Stimulated activated naive CD8-positive, alpha-beta T cell treated with anti-CD3 and anti-CD28 coated beads, Interleukin-15, Interleukin-2, amounts not matched to agents 100 U/mL and 50 U/mL, for 24 hours (primary cell): ENCODE measurements around the gene C2orf49.

Experiments
- ATAC-seq: fragments of 150-1000 bp; cut with Tn5 transposase; one replicate; pipeline ENCODE4 v1.10.0; 2021
- DNase-seq: peaks from one replicate; pipeline ENCODE4 v3.0.0; 2021

The C2orf49 gene

DNA sequence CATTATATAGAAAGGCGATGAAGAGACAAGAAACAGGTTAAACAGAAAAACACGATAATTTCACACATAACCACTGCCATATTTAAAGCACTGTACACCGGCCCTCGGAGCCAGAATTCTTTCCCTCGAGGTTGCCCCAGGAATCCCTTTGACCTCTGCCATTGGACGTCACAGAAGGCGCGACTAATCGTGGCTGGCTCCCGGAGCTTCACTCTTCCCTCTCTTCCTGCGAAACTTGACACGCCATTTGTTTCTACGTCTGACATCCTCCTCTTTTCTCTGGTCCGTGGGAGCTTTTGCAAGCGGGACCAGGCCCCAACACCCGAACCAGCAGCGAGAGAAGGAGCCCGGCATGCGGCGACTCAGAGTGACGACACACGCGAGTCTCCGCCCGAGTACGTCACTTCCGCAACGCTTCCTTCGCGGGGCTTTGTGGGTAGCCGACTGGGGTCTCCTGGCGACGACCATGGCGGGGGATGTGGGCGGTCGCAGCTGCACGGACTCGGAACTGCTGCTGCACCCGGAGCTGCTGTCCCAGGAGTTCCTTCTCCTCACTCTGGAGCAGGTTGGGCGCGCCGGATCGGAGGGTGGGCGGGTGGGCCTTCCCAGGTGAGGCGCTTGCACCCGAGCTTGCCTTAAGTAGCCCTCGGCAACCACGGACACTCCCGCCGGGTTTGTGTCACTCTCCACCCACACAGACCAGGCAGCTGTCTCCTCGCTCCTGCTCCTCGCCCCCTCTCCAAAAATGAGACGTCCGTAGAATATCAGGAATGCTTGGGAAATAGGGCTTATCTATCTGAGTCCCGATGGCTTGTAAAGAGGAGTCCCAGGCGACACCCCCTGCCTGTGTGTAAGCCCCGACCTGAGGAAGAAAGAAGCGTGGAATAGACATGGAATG is at the start of gene C2orf49:
Gene C2orf49, plus strand, starts transcription at position 419 of the 898 bp plus-strand sequence. Its CDS starts 48 bp downstream, at position 467.
- peak; percentile 91 for DNase-seq
- ATAC-seq: peak; percentile 91

- ATAC-seq: no peak
- peak; percentile 44 for DNase-seq
Observed at GRCh38 chr2:105287692-105288091, 49.6 kb upstream of the C2orf49 start.

GRCh38 chr2:105288133-105288532 is 49.2 kb upstream of the C2orf49 start:
- DNase-seq: no peak

DNA sequence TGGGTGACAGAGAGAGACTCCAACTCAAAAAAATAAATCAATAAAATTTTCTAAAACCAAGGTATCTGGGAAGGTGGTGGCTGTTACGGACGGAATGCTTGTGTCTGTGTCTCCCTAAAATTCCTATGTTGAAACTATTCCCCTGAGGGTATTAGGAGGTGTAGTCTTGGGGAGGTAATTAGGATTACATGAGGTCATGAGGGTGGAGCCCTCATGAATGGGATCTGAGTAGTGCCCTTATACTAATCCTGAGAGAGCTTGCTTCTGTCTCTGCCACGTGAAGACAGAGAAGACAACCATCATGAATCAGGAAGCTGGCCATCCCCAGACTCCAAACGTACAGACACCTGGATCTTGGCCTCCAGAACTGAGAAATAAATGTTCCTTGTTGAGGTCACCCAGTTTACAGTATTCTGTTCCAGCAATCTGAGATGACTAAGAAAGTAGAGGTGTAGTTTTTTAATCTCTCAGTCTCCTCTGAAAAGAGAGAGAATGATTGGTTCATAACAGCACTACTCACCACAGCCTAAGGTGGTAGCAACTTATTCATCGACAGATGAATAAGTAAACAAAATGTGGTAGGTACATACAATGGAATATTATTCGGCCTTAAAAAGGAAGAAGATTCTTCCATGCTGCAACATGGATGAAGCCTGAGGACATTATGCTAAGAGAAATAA is 46.2 kb upstream of the C2orf49 start:
- ATAC-seq (no peak), DNase-seq (no peak)

More at GRCh38 chr2:105288133-105288532, 49.2 kb upstream of the C2orf49 start:
- ATAC-seq: no peak

DNA sequence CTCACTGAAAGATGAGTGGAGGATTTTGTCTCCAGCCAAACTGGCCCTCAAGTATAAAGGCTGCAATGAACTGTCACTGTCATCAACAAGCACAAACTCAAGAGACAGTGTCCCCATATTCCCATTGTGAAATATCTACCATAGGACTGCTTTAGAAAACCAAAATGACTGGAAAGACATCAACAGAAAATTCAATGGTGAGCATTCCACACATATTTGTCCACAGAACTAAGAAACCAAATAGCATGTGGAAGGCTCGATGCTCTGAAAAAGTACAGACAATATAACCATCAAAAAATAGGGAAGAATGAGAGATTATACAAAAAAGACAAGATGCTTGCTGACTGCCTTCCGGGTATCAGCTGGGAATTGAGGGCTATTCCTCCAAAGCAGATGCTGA is 45.4 kb upstream of the C2orf49 start:
- no peak for ATAC-seq
- DNase-seq: no peak

DNA sequence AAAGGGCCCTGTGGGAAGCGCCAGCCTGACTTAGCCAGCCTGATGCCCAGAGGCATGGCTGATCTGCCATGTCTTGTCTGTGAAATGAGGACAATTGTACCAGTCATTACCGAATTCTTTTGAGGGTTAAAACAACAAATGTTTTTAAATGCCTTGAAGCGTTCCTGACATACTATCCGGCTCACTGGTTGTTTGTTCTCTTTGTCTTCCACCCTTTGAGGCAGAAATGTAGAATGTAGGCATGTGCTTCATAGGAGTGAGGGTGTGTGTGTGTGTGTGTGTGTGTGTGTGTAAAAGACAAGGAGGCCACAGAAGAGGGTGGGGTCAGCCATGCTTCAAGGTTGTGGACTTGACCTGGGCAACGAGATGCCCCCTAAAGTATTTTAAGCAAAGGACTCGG is 43.3 kb upstream of the C2orf49 start:
- ATAC-seq: no peak

GRCh38 chr2:105294844-105295481 is 42.4 kb upstream of the C2orf49 start:
- peak; percentile 20 for DNase-seq
- ATAC-seq: no peak

More for the DNA sequence above, 43.3 kb upstream of the C2orf49 start:
- no peak for DNase-seq

DNA sequence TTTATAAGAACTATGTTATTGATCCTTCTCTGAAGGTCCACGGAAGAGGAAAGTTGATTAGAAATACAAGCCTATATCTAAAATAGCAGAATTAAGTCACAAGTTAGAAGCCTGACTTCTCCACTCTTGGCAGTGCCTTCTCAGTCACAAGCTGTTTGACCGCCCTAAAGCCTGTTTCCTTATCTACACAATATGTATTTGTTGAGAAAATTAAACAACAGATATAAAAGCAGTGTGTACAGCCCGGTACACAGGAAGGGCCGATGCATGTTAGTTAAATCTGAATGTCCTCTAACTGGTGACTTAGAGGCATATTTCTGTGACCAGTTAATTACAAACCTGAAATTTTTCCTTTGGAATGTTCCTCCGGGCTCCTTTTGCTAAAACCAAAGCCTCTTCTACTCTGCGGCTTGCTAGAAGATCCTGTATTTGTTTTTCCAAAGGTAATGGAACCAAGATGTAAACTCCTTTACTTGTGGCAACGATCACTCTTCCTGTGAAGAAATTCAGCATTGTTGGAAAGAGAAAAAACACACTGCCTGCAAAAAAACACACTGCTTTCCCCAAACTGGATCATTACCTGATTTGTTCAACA is 41.2 kb upstream of the C2orf49 start:
- DNase-seq (no peak), ATAC-seq (no peak)

- DNase-seq: no peak
- ATAC-seq: no peak
Observed at GRCh38 chr2:105297216-105297615, 40.1 kb upstream of the C2orf49 start.

DNA sequence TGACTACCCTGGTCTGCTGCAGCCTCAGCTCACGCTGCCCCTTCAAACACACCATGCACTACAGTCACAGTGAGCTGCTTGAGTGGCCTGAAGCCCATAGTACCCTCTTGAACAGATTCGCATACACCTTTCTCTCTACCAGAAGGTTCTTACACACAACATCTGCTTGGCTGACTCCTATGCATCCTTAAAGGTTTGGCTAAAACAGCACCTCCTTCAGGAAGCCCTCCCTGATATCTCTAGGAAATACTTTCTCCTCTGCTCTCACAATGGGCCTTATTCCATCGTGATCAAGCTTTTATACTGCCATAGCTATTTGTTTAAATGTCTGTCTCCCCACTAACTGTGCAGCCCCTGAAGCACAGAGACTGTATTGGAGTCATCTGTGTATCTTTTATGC is 39.3 kb upstream of the C2orf49 start:
- ATAC-seq (no peak), DNase-seq (no peak)

- ATAC-seq: peak; percentile 57
Observed at GRCh38 chr2:105299290-105299689, 38.0 kb upstream of the C2orf49 start.

GRCh38 chr2:105301646-105302045 is 35.7 kb upstream of the C2orf49 start:
- DNase-seq (no peak), ATAC-seq (no peak)

More at GRCh38 chr2:105299290-105299689, 38.0 kb upstream of the C2orf49 start:
- no peak for DNase-seq

GRCh38 chr2:105307146-105307545 is 30.2 kb upstream of the C2orf49 start:
- no peak for ATAC-seq
- DNase-seq: no peak

GRCh38 chr2:105307550-105307949 is 29.8 kb upstream of the C2orf49 start:
- DNase-seq (no peak), ATAC-seq (no peak)

- no peak for ATAC-seq
- no peak for DNase-seq
Observed at GRCh38 chr2:105307962-105308361, 29.4 kb upstream of the C2orf49 start.

DNA sequence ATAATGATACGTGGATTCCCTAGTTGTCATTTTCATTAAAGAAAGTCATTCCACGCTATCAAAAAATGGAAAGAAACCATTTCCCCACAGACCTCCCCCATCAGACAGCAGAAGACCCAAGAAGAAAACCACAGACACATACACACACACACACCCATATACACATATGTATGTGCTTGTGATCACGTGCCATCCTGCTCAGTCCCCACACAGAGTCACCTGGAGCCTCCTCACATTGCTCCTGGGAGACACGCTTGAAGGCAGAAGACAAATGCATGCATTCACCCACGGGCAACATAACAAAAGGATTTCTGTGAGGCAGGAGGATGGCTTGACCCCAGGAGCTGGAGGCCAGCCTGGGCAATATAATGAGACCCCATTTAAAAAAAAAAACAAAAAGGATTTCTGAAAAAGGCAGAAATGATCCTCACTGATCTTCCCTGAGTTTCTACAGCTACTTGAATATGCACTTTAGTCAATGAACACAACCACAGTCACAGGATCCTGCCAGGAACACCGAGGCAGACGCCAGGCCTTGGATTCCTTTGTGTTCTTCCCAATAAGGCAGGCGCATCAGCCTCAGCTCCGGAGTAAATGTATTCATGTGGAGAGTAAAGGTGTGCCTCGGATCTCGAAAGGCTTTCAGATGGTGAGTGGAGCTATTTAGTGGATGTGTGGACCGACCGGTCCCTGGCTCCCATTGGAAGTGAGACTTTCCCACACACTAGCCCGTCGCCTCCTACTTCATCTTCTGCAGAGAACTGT is 28.8 kb upstream of the C2orf49 start:
- DNase-seq (no peak), ATAC-seq (no peak)

DNA sequence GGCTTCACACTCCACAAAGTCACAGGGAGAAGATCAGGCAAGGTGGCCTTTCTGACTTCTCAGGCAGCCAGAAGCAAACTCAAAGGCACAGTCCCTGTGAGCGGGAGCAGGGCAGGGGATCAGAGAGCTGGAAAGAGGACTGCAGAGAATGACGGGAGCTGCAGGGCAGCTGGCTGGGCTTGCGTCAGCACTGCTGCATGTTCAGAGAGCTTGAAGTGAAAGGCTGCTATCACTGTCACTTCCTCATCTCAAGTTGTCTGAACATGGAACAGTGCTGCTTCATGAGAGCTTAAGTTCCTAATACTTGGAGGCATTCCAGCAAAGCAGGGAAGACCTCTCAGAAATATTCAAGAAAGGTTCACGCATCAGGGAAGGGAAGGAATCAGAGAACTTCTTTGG is 28.2 kb upstream of the C2orf49 start:
- DNase-seq: no peak
- no peak for ATAC-seq

- ATAC-seq (no peak), DNase-seq (no peak)
Observed at GRCh38 chr2:105313877-105314276, 23.5 kb upstream of the C2orf49 start.

- DNase-seq: no peak
- no peak for ATAC-seq
Observed at GRCh38 chr2:105315314-105315713, 22.0 kb upstream of the C2orf49 start.

DNA sequence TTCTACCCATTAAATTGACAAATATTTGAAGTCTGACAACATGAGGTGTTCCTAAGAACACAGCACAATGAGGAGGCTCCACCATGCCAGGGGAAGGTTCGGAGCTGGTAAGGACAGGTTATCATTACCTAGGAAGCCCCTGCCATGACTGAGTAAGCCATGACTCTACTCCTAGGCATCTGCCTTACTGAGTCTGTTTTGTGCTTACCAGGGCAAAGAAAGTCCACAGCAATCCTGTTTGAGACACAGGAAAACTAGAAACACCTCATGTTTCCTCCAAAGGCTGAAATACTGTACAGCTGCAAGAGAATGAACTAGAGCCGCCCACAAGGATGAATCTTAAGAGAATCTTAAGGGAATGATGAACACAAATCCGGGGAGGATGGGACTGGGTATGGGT is 19.4 kb upstream of the C2orf49 start:
- DNase-seq (no peak), ATAC-seq (no peak)

- ATAC-seq (no peak), DNase-seq (no peak)
Observed at GRCh38 chr2:105320651-105321215, 16.6 kb upstream of the C2orf49 start.
